HEK293T (cell line): Measurements from ENCODE around the gene FAM107B.

ENCODE experiments used
- ARNT ChIP-seq: fragments of 450-650 bp; IDR thresholded peaks from 2 replicates; pipeline ENCODE4 v1.6.1; 2017; ENCODE audit warnings: mild to moderate bottlenecking
- CTBP1 ChIP-seq: fragments of 450-650 bp; IDR thresholded peaks from 2 replicates; pipeline ENCODE4 v1.6.1; 2016; ENCODE audit warnings: borderline replicate concordance
- ELF4 ChIP-seq: fragments of 450-650 bp; IDR thresholded peaks from 2 replicates; pipeline ENCODE4 v1.6.1; 2017; ENCODE audit warnings: antibody characterized with exemption
- FOXK2 ChIP-seq: fragments of 450-650 bp; IDR thresholded peaks from 2 replicates; pipeline ENCODE4 v1.6.1; 2016; ENCODE audit warnings: mild to moderate bottlenecking
- LEF1 ChIP-seq: fragments of 450-650 bp; IDR thresholded peaks from 2 replicates; pipeline ENCODE4 v1.6.1; 2017; ENCODE audit warnings: mild to moderate bottlenecking, borderline replicate concordance
- SUZ12 ChIP-seq: fragments of 450-650 bp; IDR thresholded peaks from 2 replicates; pipeline ENCODE4 v1.6.1; 2016; ENCODE audit warnings: mild to moderate bottlenecking
- TARDBP ChIP-seq: fragments of 450-650 bp; IDR thresholded peaks from 2 replicates; pipeline ENCODE4 v1.6.1; 2016
- ZNF384 ChIP-seq: fragments of 450-650 bp; IDR thresholded peaks from 2 replicates; pipeline ENCODE4 v1.6.1; 2016

DNA sequence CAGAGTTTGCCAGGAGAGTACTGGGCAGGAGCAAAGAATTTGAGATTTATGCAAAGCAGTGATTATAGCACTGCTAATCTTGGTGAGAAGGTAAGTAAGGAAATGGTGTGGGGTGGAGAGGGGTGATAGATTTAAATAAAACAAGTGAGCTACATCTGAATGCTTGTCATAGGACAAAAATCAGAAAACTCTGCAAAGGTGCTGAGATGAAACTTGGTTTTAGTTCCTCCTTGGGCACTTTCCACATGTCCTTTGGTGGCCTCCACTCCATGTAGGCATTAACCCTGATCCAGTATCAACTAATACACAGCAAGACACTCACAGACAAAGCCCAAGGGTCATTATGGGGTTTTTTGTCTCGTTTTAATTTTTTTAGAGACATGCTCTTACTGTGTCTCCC is 25.7 kb upstream of the FAM107B start:
- no peak for TF ChIP-seq ELF4
- TF ChIP-seq ARNT = no peak
- TF ChIP-seq FOXK2 = no peak
- TF ChIP-seq SUZ12 = no peak
- TF ChIP-seq CTBP1 = no peak
- no peak for TF ChIP-seq TARDBP
- TF ChIP-seq ZNF384 = no peak
- TF ChIP-seq LEF1 = no peak
